ENCODE data around the gene INSL3. TPM values are rescaled to one million over a fixed set of nuclear protein-coding genes. Genes with fewer than 3 reads are reported as not detected.

Gene INSL3
- total and polyA plus RNA-seq, 4 donors = 0.22 TPM; not detected in 3

DNA sequence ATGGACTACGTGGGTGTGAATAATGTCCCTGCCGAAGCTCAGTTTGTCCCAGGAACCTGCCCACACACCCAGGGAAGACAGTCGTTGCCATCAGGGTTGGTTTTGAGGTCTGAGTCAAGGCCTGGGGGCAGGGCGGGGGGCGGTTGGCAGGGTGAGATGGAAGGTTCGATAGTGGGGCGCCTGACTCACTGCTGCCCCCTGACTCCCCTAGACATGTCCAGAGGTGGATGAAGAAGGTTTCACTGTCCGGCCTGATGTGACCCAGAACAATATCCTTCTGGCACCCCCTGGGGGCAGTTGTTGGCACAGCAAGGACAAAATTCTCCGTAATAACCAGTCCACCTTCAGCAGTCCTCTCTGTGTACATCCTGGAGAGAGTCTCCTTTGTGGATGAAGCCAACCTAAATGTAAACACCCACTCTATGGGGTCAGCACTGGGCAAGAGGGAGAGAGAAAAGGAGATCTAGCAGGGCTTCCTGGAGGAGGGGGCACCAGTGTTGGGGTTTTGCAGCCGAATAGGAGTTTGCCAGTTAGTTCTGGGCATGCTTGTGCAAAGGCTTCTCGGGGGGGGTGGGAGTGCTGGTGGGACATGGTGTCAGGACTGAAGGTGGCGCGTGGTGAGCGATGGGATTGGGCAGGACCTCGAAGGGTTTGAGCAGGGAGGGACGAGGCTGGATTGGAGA is 45.9 kb downstream of the INSL3 start:
- H3K27me3 ChIP-seq (ENCODE audit: control insufficient read depth in 4 of 4, insufficient read depth in 4 of 4, low read length in 3 of 4) = no peaks in the 10 kb centered on the region
- H3K9me3 ChIP-seq (ENCODE audit: control insufficient read depth in 4 of 4, low read length in 3 of 4) = no peaks in the 10 kb centered on the region
- no peak overlapping the region for H3K27ac ChIP-seq (ENCODE audit: low read depth in 1 of 2, low read length in 2 of 2)
- 59% methylated on average over 16 of the region's 16 CpGs for WGBS
- peak; percentile 57 for DNase-seq (ENCODE audit: low spot score)
- H3K4me3 ChIP-seq (ENCODE audit: low read depth in 1 of 3, low read length in 3 of 3) = no peak overlapping the region
- no peak for TF ChIP-seq YY1 (IDR thresholded peaks at IDR 0.05)
- TF ChIP-seq EGR1 (IDR thresholded peaks at IDR 0.05; ENCODE audit: low read depth in 2 of 2) = no peak
- no peak for TF ChIP-seq HNF4G (IDR thresholded peaks at IDR 0.05)
- no peak for TF ChIP-seq SP1 (IDR thresholded peaks at IDR 0.05)
- TF ChIP-seq, protein P1, sequence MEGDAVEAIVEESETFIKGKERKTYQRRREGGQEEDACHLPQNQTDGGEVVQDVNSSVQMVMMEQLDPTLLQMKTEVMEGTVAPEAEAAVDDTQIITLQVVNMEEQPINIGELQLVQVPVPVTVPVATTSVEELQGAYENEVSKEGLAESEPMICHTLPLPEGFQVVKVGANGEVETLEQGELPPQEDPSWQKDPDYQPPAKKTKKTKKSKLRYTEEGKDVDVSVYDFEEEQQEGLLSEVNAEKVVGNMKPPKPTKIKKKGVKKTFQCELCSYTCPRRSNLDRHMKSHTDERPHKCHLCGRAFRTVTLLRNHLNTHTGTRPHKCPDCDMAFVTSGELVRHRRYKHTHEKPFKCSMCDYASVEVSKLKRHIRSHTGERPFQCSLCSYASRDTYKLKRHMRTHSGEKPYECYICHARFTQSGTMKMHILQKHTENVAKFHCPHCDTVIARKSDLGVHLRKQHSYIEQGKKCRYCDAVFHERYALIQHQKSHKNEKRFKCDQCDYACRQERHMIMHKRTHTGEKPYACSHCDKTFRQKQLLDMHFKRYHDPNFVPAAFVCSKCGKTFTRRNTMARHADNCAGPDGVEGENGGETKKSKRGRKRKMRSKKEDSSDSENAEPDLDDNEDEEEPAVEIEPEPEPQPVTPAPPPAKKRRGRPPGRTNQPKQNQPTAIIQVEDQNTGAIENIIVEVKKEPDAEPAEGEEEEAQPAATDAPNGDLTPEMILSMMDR (IDR thresholded peaks at IDR 0.05; ENCODE audit: low read depth, low read length, missing input control) = peak; percentile 39
- TF ChIP-seq, protein P2, sequence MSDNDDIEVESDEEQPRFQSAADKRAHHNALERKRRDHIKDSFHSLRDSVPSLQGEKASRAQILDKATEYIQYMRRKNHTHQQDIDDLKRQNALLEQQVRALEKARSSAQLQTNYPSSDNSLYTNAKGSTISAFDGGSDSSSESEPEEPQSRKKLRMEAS (IDR thresholded peaks at IDR 0.05) = no peak
- TF ChIP-seq HNF4A (conservative IDR thresholded peaks at IDR 0.05) = no peak
- TF ChIP-seq RXRA (IDR thresholded peaks at IDR 0.05) = no peak
- no peak for TF ChIP-seq TAF1 (conservative IDR thresholded peaks at IDR 0.05)
- TF ChIP-seq RAD21 (IDR thresholded peaks at IDR 0.05) = peak; percentile 47 to 63
- H3K4me1 ChIP-seq (ENCODE audit: control insufficient read depth in 4 of 4, insufficient read depth in 4 of 4, low read length in 3 of 4) = peaks cover 0 to 4% (median 0%) of the 10 kb centered on the region in 4 donors
- no peak overlapping the region for H3K9ac ChIP-seq (ENCODE audit: low read depth in 1 of 2, low read length in 2 of 2)
- no peaks in the 10 kb centered on the region for H3K36me3 ChIP-seq (ENCODE audit: control insufficient read depth in 4 of 4, insufficient read depth in 3 of 4, low read depth in 1 of 4, low read length in 3 of 4)

DNA sequence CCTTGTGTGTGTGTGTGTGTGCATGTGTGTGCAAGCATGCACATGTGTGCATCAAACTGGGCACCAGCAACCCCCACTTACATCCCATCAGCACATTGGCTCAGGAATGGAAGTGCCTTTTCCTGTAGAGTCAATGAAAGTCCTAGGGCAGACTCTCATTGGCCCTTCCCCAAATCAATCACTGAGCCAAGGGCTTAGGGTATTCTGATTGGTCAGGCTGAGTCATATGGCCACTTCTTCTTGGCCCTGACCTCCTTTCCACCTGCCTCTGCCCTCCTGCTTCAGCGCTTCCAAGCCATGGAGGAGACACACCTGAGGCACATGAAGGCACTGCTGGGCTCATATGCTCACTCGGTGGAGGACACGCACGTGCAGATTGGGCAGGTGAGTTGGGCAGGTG is 49.1 kb downstream of the INSL3 start:
- Histone ChIP-seq H3K9ac (ENCODE audit: low read depth in 1 of 2, low read length in 2 of 2) (no peak overlapping the region), H3K4me1 (ENCODE audit: control insufficient read depth in 4 of 4, insufficient read depth in 4 of 4, low read length in 3 of 4) (no peaks in the 10 kb centered on the region), H3K9me3 (ENCODE audit: control insufficient read depth in 4 of 4, low read length in 3 of 4) (no peaks in the 10 kb centered on the region), H3K4me3 (ENCODE audit: low read depth in 1 of 3, low read length in 3 of 3) (no peak overlapping the region), H3K36me3 (ENCODE audit: control insufficient read depth in 4 of 4, insufficient read depth in 3 of 4, low read depth in 1 of 4, low read length in 3 of 4) (no peaks in the 10 kb centered on the region), H3K27me3 (ENCODE audit: control insufficient read depth in 4 of 4, insufficient read depth in 4 of 4, low read length in 3 of 4) (no peaks in the 10 kb centered on the region), H3K27ac (ENCODE audit: low read depth in 1 of 2, low read length in 2 of 2) (no peak overlapping the region)
- TF ChIP-seq, protein P3, sequence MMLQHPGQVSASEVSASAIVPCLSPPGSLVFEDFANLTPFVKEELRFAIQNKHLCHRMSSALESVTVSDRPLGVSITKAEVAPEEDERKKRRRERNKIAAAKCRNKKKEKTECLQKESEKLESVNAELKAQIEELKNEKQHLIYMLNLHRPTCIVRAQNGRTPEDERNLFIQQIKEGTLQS (IDR thresholded peaks at IDR 0.05) = no peak
- TF ChIP-seq FOXA1 (IDR thresholded peaks at IDR 0.05) (no peak), HNF4A (conservative IDR thresholded peaks at IDR 0.05) (no peak)
- no peak for DNase-seq (ENCODE audit: low spot score)
- WGBS = 98% methylated on average over 4 of the region's 4 CpGs

DNA sequence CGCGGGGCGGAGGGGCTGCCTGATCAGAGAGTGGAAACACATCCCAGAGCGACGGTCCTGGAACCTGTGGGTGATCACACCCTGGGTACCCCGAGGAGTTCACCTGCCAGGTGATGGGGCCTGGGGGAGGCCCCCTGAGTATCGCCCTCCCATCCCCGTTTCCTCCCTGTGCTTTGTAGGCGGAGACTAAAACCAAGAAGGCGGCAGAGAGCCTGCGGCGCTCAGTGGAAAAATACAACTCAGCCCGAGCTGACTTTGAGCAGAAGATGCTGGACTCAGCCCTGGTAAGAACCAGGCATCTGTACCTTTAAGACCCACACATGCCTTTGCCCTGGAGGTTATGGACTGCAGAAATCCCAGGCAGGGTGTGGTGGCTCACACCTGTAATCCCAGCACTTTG is 50.7 kb downstream of the INSL3 start:
- DNase-seq (ENCODE audit: low spot score) = no peak
- TF ChIP-seq RXRA (IDR thresholded peaks at IDR 0.05) (no peak), YY1 (IDR thresholded peaks at IDR 0.05) (no peak), RAD21 (IDR thresholded peaks at IDR 0.05) (no peak), TAF1 (conservative IDR thresholded peaks at IDR 0.05) (no peak), HNF4A (conservative IDR thresholded peaks at IDR 0.05) (no peak), FOXA1 (IDR thresholded peaks at IDR 0.05) (no peak), JUND (IDR thresholded peaks at IDR 0.05) (no peak), FOXA2 (IDR thresholded peaks at IDR 0.05) (no peak)
- TF ChIP-seq, protein P1 (IDR thresholded peaks at IDR 0.05; ENCODE audit: low read depth, low read length, missing input control) = no peak
- TF ChIP-seq, protein P2 (IDR thresholded peaks at IDR 0.05) = no peak
- TF ChIP-seq, protein P3 (IDR thresholded peaks at IDR 0.05) = no peak
- Histone ChIP-seq H3K9me3 (ENCODE audit: control insufficient read depth in 4 of 4, low read length in 3 of 4) (no peaks in the 10 kb centered on the region), H3K4me3 (ENCODE audit: low read depth in 1 of 3, low read length in 3 of 3) (no peak overlapping the region), H3K9ac (ENCODE audit: low read depth in 1 of 2, low read length in 2 of 2) (no peak overlapping the region), H3K27ac (ENCODE audit: low read depth in 1 of 2, low read length in 2 of 2) (no peak overlapping the region), H3K4me1 (ENCODE audit: control insufficient read depth in 4 of 4, insufficient read depth in 4 of 4, low read length in 3 of 4) (peaks cover 2 to 8% (median 5%) of the 10 kb centered on the region in 4 donors), H3K36me3 (ENCODE audit: control insufficient read depth in 4 of 4, insufficient read depth in 3 of 4, low read depth in 1 of 4, low read length in 3 of 4) (no peaks in the 10 kb centered on the region), H3K27me3 (ENCODE audit: control insufficient read depth in 4 of 4, insufficient read depth in 4 of 4, low read length in 3 of 4) (no peaks in the 10 kb centered on the region)
- 82% methylated on average over 13 of the region's 13 CpGs for WGBS

Measured in liver (tissue), 9 donors.